A673 (cell line): ENCODE results near the gene C7orf33. TPM values are rescaled to one million over a fixed set of nuclear protein-coding genes. Genes with fewer than 3 reads are reported as not detected.

Experiments used
- BruUV-seq: library from RNA; stranded (reverse); fragments of 400-500 nt; replicated peaks from 2 replicates; lab custom pipeline; 2021; lab: Mats Ljungman, UMichigan
- CTCF ChIA-PET: fragments of 300-600 bp; sonication (Branson Sonifier 250); formaldehyde crosslinking; loops from one replicate; lab custom pipeline; 2022; ENCODE audit warnings: antibody characterized with exemption; lab: Charles Lee
- POLR2A ChIA-PET: fragments of 300-600 bp; sonication (Branson Sonifier 250); formaldehyde crosslinking; loops from one replicate; lab custom pipeline; 2022; ENCODE audit warnings: antibody characterized with exemption; ENCODE audit not compliant: low non-redundant PET; lab: Charles Lee
- DNase-seq: peaks from one replicate; pipeline ENCODE4 v3.0.0-alpha.2; 2015; ENCODE audit warnings: low spot score
- H3K27ac ChIP-seq: fragments of 200-600 bp; sonication (generic); 2 replicates; pipeline ENCODE4 v1.5.1; 2016; ENCODE audit warnings: mixed run types, low read depth, mild to moderate bottlenecking, mixed read lengths, antibody characterized with exemption, low read length; ENCODE audit not compliant: poor library complexity, severe bottlenecking
- H3K27me3 ChIP-seq: fragments of 200-600 bp; sonication (generic); replicated peaks from 2 replicates; pipeline ENCODE4 v1.6.1; 2017; ENCODE audit warnings: mixed run types, low read depth, mild to moderate bottlenecking, mixed read lengths, antibody characterized with exemption, low read length; ENCODE audit not compliant: insufficient read depth, poor library complexity
- H3K36me3 ChIP-seq: fragments of 200-600 bp; sonication (generic); 2 replicates; pipeline ENCODE4 v1.6.1; 2016; ENCODE audit warnings: mixed run types, mild to moderate bottlenecking, mixed read lengths, antibody characterized with exemption, low read length; ENCODE audit not compliant: insufficient read depth, poor library complexity, severe bottlenecking
- H3K4me1 ChIP-seq: fragments of 200-600 bp; sonication (generic); 2 replicates; pipeline ENCODE4 v1.6.1; 2017; ENCODE audit warnings: mixed run types, mild to moderate bottlenecking, mixed read lengths, antibody characterized with exemption, low read length; ENCODE audit not compliant: insufficient read depth, poor library complexity, severe bottlenecking
- H3K4me3 ChIP-seq: fragments of 200-600 bp; sonication (generic); 2 replicates; pipeline ENCODE4 v1.5.1; 2016; ENCODE audit warnings: low read depth, mixed run types, mild to moderate bottlenecking, mixed read lengths, low read length; ENCODE audit not compliant: poor library complexity, severe bottlenecking
- H3K9me3 ChIP-seq: fragments of 200-600 bp; sonication (generic); 2 replicates; pipeline ENCODE4 v1.6.1; 2016; ENCODE audit warnings: mixed run types, low read depth, mild to moderate bottlenecking, mixed read lengths, antibody characterized with exemption, low read length; ENCODE audit not compliant: poor library complexity, severe bottlenecking
- EZH2 ChIP-seq: fragments of 200-600 bp; sonication (generic); IDR thresholded peaks from 2 replicates; pipeline ENCODE4 v1.6.1; 2017; ENCODE audit warnings: borderline replicate concordance, low read depth, mild to moderate bottlenecking, mixed read lengths, antibody characterized with exemption, low read length; ENCODE audit not compliant: poor library complexity, severe bottlenecking
- intact Hi-C: fragments of 100-400 bp; cut with micrococcal nuclease; formaldehyde crosslinking; loops from one replicate; pipeline ENCODE4 v1.10.0; 2022; ENCODE audit not compliant: unreplicated experiment
- total RNA-seq: library from RNA; stranded (reverse); gene quantifications from 2 replicates; pipeline ENCODE4 v1.2.3, GENCODE V29; 2021
- TF ChIP-seq, protein P1 (sequence below): fragments of 300-800, 200-600 bp; sonication (generic); conservative IDR thresholded peaks from 2 replicates; pipeline ENCODE4 v1.5.1; 2017; ENCODE audit warnings: low read depth, mild to moderate bottlenecking, antibody characterized with exemption, low read length, moderate library complexity, mixed read lengths

C7orf33 gene
- total RNA-seq, 1 experiment from 2014 or later: not detected

DNA sequence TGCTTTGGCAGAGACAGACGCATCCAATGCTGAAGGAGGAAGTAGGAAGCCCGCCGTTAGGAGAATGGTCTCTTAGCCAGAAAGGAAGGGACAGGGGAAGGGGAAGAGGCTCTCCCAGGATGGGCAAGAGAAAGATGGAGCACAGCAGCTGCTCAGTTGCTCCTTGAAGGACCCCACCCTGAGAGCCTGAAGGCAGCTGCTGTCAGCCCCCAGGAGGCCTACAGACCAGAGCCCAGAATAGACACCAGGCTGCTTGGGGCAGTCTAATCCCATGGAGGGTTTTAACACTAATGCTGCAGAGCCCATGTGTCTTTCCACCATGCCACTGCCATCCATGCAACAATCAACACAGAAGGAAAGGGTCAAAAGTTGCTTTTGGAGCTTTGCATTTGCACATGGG, 3.5 kb upstream of the C7orf33 start:
- no peaks in the 10 kb centered on the region for H3K27me3 ChIP-seq
- no TSS peak for BruUV-seq

GRCh38 chr7:148588168-148588567, 2.4 kb upstream of the C7orf33 start:
- TF ChIP-seq EZH2: no peak
- TF ChIP-seq, protein P1, sequence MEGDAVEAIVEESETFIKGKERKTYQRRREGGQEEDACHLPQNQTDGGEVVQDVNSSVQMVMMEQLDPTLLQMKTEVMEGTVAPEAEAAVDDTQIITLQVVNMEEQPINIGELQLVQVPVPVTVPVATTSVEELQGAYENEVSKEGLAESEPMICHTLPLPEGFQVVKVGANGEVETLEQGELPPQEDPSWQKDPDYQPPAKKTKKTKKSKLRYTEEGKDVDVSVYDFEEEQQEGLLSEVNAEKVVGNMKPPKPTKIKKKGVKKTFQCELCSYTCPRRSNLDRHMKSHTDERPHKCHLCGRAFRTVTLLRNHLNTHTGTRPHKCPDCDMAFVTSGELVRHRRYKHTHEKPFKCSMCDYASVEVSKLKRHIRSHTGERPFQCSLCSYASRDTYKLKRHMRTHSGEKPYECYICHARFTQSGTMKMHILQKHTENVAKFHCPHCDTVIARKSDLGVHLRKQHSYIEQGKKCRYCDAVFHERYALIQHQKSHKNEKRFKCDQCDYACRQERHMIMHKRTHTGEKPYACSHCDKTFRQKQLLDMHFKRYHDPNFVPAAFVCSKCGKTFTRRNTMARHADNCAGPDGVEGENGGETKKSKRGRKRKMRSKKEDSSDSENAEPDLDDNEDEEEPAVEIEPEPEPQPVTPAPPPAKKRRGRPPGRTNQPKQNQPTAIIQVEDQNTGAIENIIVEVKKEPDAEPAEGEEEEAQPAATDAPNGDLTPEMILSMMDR: no peak
- Histone ChIP-seq H3K9me3 (no peaks in the 10 kb centered on the region), H3K4me1 (no peaks in the 10 kb centered on the region), H3K27ac (no peak overlapping the region), H3K4me3 (no peak overlapping the region), H3K36me3 (no peaks in the 10 kb centered on the region), H3K27me3 (no peaks in the 10 kb centered on the region)
- no peak for DNase-seq
- no TSS peak for BruUV-seq
- intact Hi-C loops: no loop called here
- POLR2A ChIA-PET: no interaction called here
- CTCF ChIA-PET: no interaction called here

More for the DNA sequence above, 3.5 kb upstream of the C7orf33 start:
- H3K4me3 ChIP-seq: no peak overlapping the region
- DNase-seq: no peak
- H3K4me1 ChIP-seq: no peaks in the 10 kb centered on the region
- intact Hi-C loops: no loop called here
- H3K36me3 ChIP-seq: no peaks in the 10 kb centered on the region
- CTCF ChIA-PET: no interaction called here
- TF ChIP-seq EZH2: no peak
- TF ChIP-seq, protein P1: no peak
- H3K27ac ChIP-seq: no peak overlapping the region
- POLR2A ChIA-PET: no interaction called here
- H3K9me3 ChIP-seq: no peaks in the 10 kb centered on the region

- POLR2A ChIA-PET: interaction anchor here (0.6 kb wide), 1 partner anchor 221 kb away, joined by 4 read pairs; no protein-coding TSS in a partner anchor
- Histone ChIP-seq H3K36me3 (no peaks in the 10 kb centered on the region), H3K9me3 (no peaks in the 10 kb centered on the region), H3K4me3 (no peak overlapping the region), H3K27ac (no peak overlapping the region), H3K4me1 (no peaks in the 10 kb centered on the region), H3K27me3 (no peaks in the 10 kb centered on the region)
- no TSS peak for BruUV-seq
- intact Hi-C loops: no loop called here
- CTCF ChIA-PET: no interaction called here
- TF ChIP-seq, protein P1: no peak
- TF ChIP-seq EZH2: no peak
- no peak for DNase-seq
These were observed 1.9 kb upstream of the C7orf33 start for GRCh38 chr7:148588670-148589131.
